GM12878 (cell line): Measurements from ENCODE around the gene IRF4. TPM values are rescaled to one million over a fixed set of nuclear protein-coding genes. Genes with fewer than 3 reads are reported as not detected.

ENCODE experiments used
- BACH1 ChIP-seq: fragments of 450-650 bp; IDR thresholded peaks from 2 replicates; pipeline ENCODE4 v1.6.1; 2017; ENCODE audit warnings: mild to moderate bottlenecking, borderline replicate concordance
- BHLHE40 ChIP-seq, 2 experiments: fragments of 450-650 bp in 1 of 2; IDR thresholded peaks; 2 replicates each; pipeline ENCODE4 v1.6.1; 2011 to 2017; ENCODE audit warnings: low read depth in 2 of 2, borderline replicate concordance in 1 of 2, improper control_type of control experiment in 1 of 2, low read length in 1 of 2, mild to moderate bottlenecking in 1 of 2
- CREM ChIP-seq: IDR thresholded peaks from 2 replicates; pipeline ENCODE4 v1.6.1; 2014; ENCODE audit warnings: antibody characterized with exemption, low read depth
- EED ChIP-seq: sonication (generic); IDR thresholded peaks from 2 replicates; pipeline ENCODE4 v1.6.1; 2016; ENCODE audit warnings: antibody characterized with exemption, low read depth
- IKZF2 ChIP-seq, 2 experiments: fragments of 450-650 bp; IDR thresholded peaks; 2 replicates each; pipeline ENCODE4 v1.6.1; 2017; ENCODE audit warnings: mild to moderate bottlenecking in 2 of 2, moderate library complexity in 2 of 2
- JUNB ChIP-seq: IDR thresholded peaks from 2 replicates; pipeline ENCODE4 v1.6.1; 2016; ENCODE audit warnings: antibody characterized with exemption, mild to moderate bottlenecking
- JUND ChIP-seq: IDR thresholded peaks from 2 replicates; pipeline ENCODE4 v1.6.1; 2012; ENCODE audit warnings: low read depth, mild to moderate bottlenecking, low read length, improper control_type of control experiment, moderate library complexity
- MEF2B ChIP-seq: fragments of 450-650 bp; IDR thresholded peaks from 2 replicates; pipeline ENCODE4 v1.6.1; 2018; ENCODE audit warnings: mild to moderate bottlenecking, moderate library complexity; ENCODE audit not compliant: partially characterized antibody, poor library complexity, severe bottlenecking
- MTA2 ChIP-seq: fragments of 450-650 bp; IDR thresholded peaks from 2 replicates; pipeline ENCODE4 v1.6.1; 2016; ENCODE audit warnings: low read depth, mild to moderate bottlenecking, moderate library complexity
- MXI1 ChIP-seq: fragments of 150-350 bp; IDR thresholded peaks from 2 replicates; pipeline ENCODE4 v1.6.1; 2011; ENCODE audit warnings: low read depth, mild to moderate bottlenecking, inconsistent platforms, low read length, improper control_type of control experiment
- NR2C2 ChIP-seq: IDR thresholded peaks from 2 replicates; pipeline ENCODE4 v1.6.1; 2011; ENCODE audit warnings: borderline replicate concordance, low read depth; ENCODE audit not compliant: control insufficient read depth, insufficient read length
- RAD51 ChIP-seq: fragments of 450-650 bp; IDR thresholded peaks from 2 replicates; pipeline ENCODE4 v1.6.1; 2016; ENCODE audit warnings: moderate library complexity, mild to moderate bottlenecking, inconsistent platforms
- RCOR1 ChIP-seq: conservative IDR thresholded peaks from 2 replicates; pipeline ENCODE4 v1.6.1; 2012; ENCODE audit warnings: low read depth, low read length, improper control_type of control experiment
- SMAD1 ChIP-seq: fragments of 450-650 bp; IDR thresholded peaks from 2 replicates; pipeline ENCODE4 v1.6.1; 2018; ENCODE audit warnings: mild to moderate bottlenecking, low read depth; ENCODE audit not compliant: partially characterized antibody
- SREBF1 ChIP-seq: IDR thresholded peaks from 2 replicates; pipeline ENCODE4 v1.6.1; 2012; ENCODE audit warnings: mild to moderate bottlenecking, low read length
- SREBF2 ChIP-seq: IDR thresholded peaks from 2 replicates; pipeline ENCODE4 v1.6.1; 2012; ENCODE audit warnings: mild to moderate bottlenecking, low read length
- TAF1 ChIP-seq: IDR thresholded peaks from 2 replicates; pipeline ENCODE4 v1.6.1; 2011; ENCODE audit warnings: mild to moderate bottlenecking, low read depth, low read length, borderline replicate concordance
- YY1 ChIP-seq: IDR thresholded peaks from 2 replicates; pipeline ENCODE4 v1.6.1; 2011; ENCODE audit warnings: low read depth, mild to moderate bottlenecking, low read length
- ZNF274 ChIP-seq: IDR thresholded peaks from one replicate; pipeline ENCODE4 v1.8.0; 2011; ENCODE audit not compliant: insufficient read length, insufficient read depth
- polyA plus RNA-seq, 11 experiments: library from polyadenylated mRNA; depleted of rRNA in 4 of 11; unstranded in 6 of 11; stranded (reverse) in 5 of 11; fragments of >200 nt; fragmentation: Nextera tagmentation in 4 of 11; fragmentation: Illumina TruSeq in 1 of 11; extraction: Ambion mirVana in 4 of 11; extraction: Trizol in 1 of 11; gene quantifications; 1 replicate in 1 of 11; 2 replicates in 10 of 11; pipeline versions ENCODE4 v1.2.1 to v1.2.3, GENCODE V29; 2011 to 2016; ENCODE audit warnings: inconsistent platforms in 2 of 11, missing spikeins in 2 of 11, low read depth in 1 of 11
- total RNA-seq, 4 experiments: library from RNA; depleted of rRNA in 3 of 4; stranded (reverse); fragments of >200 nt in 3 of 4; fragmentation: Illumina TruSeq in 1 of 4; extraction: Trizol in 1 of 4; gene quantifications; 2 replicates each; pipeline versions ENCODE4 v1.2.1 to v1.2.3, GENCODE V29; 2013 to 2021
- TF ChIP-seq, protein P1 (sequence below): IDR thresholded peaks from 2 replicates; pipeline ENCODE4 v1.6.1; 2012; ENCODE audit warnings: low read length, inconsistent platforms
- TF ChIP-seq, protein P2 (sequence below): fragments of 450-650 bp; IDR thresholded peaks from 2 replicates; pipeline ENCODE4 v1.6.1; 2017; ENCODE audit warnings: low read depth, mild to moderate bottlenecking, moderate library complexity
- TF ChIP-seq, protein P3 (sequence below): fragments of 450-650 bp; IDR thresholded peaks from 2 replicates; pipeline ENCODE4 v1.6.1; 2014; ENCODE audit warnings: mild to moderate bottlenecking
- TF ChIP-seq, protein P4 (sequence below): fragments of 450-650 bp; IDR thresholded peaks from 2 replicates; pipeline ENCODE4 v1.6.1; 2018; ENCODE audit warnings: mild to moderate bottlenecking, low read depth, moderate library complexity; ENCODE audit not compliant: partially characterized antibody

IRF4 gene
- total and polyA plus RNA-seq, 10 of the 15 experiments (the other 5 are each of a cell fraction or from before 2014, with no cell fraction given): 50.0 to 495 (median 257) TPM

DNA sequence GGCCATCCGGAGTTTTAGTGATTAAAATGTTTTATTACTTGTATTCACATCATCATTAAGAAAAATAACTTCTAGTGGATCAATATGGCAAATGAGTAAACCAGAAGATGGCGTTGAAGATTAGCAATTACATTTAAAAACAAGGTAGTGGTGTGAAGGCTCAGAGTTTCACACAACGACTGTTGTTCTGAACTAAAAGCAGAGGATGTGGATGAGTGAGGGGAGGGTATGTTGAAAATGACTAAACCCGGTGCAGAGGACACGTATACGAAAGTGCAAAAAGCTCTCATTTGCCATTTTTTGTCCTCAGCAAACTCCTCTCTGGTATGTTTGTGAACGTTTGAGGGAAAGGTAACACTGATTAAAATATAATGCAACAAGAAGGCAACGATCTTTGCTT, 1.9 kb upstream of the IRF4 start (continued):
- TF ChIP-seq NR2C2: no peak
- no peak for TF ChIP-seq RAD51
- TF ChIP-seq TAF1: peak; percentile 42; the same call in 1 of the 2 replicates
- TF ChIP-seq, protein P1, sequence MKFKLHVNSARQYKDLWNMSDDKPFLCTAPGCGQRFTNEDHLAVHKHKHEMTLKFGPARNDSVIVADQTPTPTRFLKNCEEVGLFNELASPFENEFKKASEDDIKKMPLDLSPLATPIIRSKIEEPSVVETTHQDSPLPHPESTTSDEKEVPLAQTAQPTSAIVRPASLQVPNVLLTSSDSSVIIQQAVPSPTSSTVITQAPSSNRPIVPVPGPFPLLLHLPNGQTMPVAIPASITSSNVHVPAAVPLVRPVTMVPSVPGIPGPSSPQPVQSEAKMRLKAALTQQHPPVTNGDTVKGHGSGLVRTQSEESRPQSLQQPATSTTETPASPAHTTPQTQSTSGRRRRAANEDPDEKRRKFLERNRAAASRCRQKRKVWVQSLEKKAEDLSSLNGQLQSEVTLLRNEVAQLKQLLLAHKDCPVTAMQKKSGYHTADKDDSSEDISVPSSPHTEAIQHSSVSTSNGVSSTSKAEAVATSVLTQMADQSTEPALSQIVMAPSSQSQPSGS: peak; percentile 65
- TF ChIP-seq RCOR1: no peak
- TF ChIP-seq, protein P2, sequence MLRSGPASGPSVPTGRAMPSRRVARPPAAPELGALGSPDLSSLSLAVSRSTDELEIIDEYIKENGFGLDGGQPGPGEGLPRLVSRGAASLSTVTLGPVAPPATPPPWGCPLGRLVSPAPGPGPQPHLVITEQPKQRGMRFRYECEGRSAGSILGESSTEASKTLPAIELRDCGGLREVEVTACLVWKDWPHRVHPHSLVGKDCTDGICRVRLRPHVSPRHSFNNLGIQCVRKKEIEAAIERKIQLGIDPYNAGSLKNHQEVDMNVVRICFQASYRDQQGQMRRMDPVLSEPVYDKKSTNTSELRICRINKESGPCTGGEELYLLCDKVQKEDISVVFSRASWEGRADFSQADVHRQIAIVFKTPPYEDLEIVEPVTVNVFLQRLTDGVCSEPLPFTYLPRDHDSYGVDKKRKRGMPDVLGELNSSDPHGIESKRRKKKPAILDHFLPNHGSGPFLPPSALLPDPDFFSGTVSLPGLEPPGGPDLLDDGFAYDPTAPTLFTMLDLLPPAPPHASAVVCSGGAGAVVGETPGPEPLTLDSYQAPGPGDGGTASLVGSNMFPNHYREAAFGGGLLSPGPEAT: peak; percentile 95
- TF ChIP-seq, protein P3, sequence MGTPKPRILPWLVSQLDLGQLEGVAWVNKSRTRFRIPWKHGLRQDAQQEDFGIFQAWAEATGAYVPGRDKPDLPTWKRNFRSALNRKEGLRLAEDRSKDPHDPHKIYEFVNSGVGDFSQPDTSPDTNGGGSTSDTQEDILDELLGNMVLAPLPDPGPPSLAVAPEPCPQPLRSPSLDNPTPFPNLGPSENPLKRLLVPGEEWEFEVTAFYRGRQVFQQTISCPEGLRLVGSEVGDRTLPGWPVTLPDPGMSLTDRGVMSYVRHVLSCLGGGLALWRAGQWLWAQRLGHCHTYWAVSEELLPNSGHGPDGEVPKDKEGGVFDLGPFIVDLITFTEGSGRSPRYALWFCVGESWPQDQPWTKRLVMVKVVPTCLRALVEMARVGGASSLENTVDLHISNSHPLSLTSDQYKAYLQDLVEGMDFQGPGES: no peak
- TF ChIP-seq IKZF2 (IDR thresholded peaks at IDR 0.05): 0 out of 4 replicates have a peak, but pooled peaks of 1 of the 2 experiments have one; percentile 39
- peak; percentile 22 for TF ChIP-seq SMAD1
- TF ChIP-seq, protein P4, sequence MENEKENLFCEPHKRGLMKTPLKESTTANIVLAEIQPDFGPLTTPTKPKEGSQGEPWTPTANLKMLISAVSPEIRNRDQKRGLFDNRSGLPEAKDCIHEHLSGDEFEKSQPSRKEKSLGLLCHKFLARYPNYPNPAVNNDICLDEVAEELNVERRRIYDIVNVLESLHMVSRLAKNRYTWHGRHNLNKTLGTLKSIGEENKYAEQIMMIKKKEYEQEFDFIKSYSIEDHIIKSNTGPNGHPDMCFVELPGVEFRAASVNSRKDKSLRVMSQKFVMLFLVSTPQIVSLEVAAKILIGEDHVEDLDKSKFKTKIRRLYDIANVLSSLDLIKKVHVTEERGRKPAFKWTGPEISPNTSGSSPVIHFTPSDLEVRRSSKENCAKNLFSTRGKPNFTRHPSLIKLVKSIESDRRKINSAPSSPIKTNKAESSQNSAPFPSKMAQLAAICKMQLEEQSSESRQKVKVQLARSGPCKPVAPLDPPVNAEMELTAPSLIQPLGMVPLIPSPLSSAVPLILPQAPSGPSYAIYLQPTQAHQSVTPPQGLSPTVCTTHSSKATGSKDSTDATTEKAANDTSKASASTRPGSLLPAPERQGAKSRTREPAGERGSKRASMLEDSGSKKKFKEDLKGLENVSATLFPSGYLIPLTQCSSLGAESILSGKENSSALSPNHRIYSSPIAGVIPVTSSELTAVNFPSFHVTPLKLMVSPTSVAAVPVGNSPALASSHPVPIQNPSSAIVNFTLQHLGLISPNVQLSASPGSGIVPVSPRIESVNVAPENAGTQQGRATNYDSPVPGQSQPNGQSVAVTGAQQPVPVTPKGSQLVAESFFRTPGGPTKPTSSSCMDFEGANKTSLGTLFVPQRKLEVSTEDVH: no peak
- peak; percentile 57; the same call in 1 of the 2 replicates for TF ChIP-seq MTA2
- no peak for TF ChIP-seq SREBF1
- TF ChIP-seq YY1: 0 out of 2 replicates have a peak, but pooled peaks have one; percentile 34
- no peak for TF ChIP-seq ZNF274
- peak; percentile 89; the same call in 1 of the 2 replicates for TF ChIP-seq BACH1
- peak; percentile 72 for TF ChIP-seq JUNB
- TF ChIP-seq CREM: peak; percentile 52; the same call in 1 of the 2 replicates
- no peak for TF ChIP-seq SREBF2
- TF ChIP-seq EED: peak; percentile 21; the same call in 1 of the 2 replicates
- TF ChIP-seq BHLHE40 (IDR thresholded peaks at IDR 0.05; ENCODE audit: borderline replicate concordance in 1 of 2, low read depth in 2 of 2, low read length in 1 of 2): no peak; a peak in 1 of 4 replicates
- peak; percentile 7; the same call in 1 of the 2 replicates for TF ChIP-seq JUND
- no peak for TF ChIP-seq MXI1
- peak; percentile 27 for TF ChIP-seq MEF2B
